Loucy (cell line): Measurements from ENCODE around the gene SCN3A.

Experiments used
- H2AFZ ChIP-seq: fragments of 200-600 bp; sonication (generic); 2 replicates; pipeline ENCODE4 v1.6.0; 2016; ENCODE audit warnings: antibody characterized with exemption, mild to moderate bottlenecking, low read length, moderate library complexity
- H3F3A ChIP-seq: fragments of 200-600 bp; 2 replicates; pipeline ENCODE4 v1.6.0; 2016; ENCODE audit warnings: antibody characterized with exemption, low read depth, mild to moderate bottlenecking
- H3K27me3 ChIP-seq: fragments of 200-600 bp; sonication (generic); 2 replicates; pipeline ENCODE4 v1.6.1; 2014; ENCODE audit warnings: low read length, mild to moderate bottlenecking; ENCODE audit not compliant: insufficient read depth, poor library complexity, severe bottlenecking
- H3K36me3 ChIP-seq: fragments of 200-600 bp; sonication (generic); 2 replicates; pipeline ENCODE4 v1.6.1; 2016; ENCODE audit warnings: low read length; ENCODE audit not compliant: insufficient read depth
- H3K4me1 ChIP-seq: fragments of 200-600 bp; sonication (generic); 2 replicates; pipeline ENCODE4 v1.5.1; 2014; ENCODE audit warnings: low read length, mild to moderate bottlenecking; ENCODE audit not compliant: insufficient read depth, poor library complexity, severe bottlenecking
- H3K4me2 ChIP-seq: fragments of 200-600 bp; sonication (generic); 2 replicates; pipeline ENCODE4 v1.6.0; 2014; ENCODE audit warnings: antibody characterized with exemption, low read length, low read depth, mild to moderate bottlenecking; ENCODE audit not compliant: poor library complexity, severe bottlenecking
- H3K4me3 ChIP-seq: fragments of 200-600 bp; sonication (generic); 2 replicates; pipeline ENCODE4 v1.5.1; 2014; ENCODE audit warnings: low read length, mild to moderate bottlenecking, mixed read lengths; ENCODE audit not compliant: poor library complexity, severe bottlenecking
- H3K79me2 ChIP-seq: fragments of 200-600 bp; sonication (generic); 2 replicates; pipeline ENCODE4 v1.6.1; 2014; ENCODE audit warnings: low read length; ENCODE audit not compliant: insufficient read depth
- H3K9ac ChIP-seq: fragments of 200-600 bp; sonication (generic); 2 replicates; pipeline ENCODE4 v1.6.0; 2014; ENCODE audit warnings: mild to moderate bottlenecking, low read depth, low read length, moderate library complexity; ENCODE audit not compliant: poor library complexity, severe bottlenecking
- H3K9me2 ChIP-seq: fragments of 200-600 bp; sonication (generic); replicated peaks from 2 replicates; pipeline ENCODE4 v1.6.1; 2016; ENCODE audit warnings: low read depth, low read length, mixed read lengths
- H3K9me3 ChIP-seq: fragments of 200-600 bp; sonication (generic); 2 replicates; pipeline ENCODE4 v1.6.1; 2014; ENCODE audit warnings: mild to moderate bottlenecking, antibody characterized with exemption, low read length, low read depth; ENCODE audit not compliant: insufficient read depth
- H4K20me1 ChIP-seq: fragments of 200-600 bp; sonication (generic); 2 replicates; pipeline ENCODE4 v1.6.0; 2014; ENCODE audit warnings: antibody characterized with exemption, low read length, mild to moderate bottlenecking; ENCODE audit not compliant: insufficient read depth, poor library complexity, severe bottlenecking
- CTCF ChIP-seq: fragments of 200-600 bp; sonication (generic); conservative IDR thresholded peaks from 2 replicates; pipeline ENCODE4 v1.5.1; 2014; ENCODE audit warnings: mild to moderate bottlenecking, antibody characterized with exemption, low read length
- EZH2phosphoT487 ChIP-seq: fragments of 200-600 bp; IDR thresholded peaks from 2 replicates; pipeline ENCODE4 v1.6.1; 2018; ENCODE audit warnings: antibody characterized with exemption, mild to moderate bottlenecking, moderate library complexity, borderline replicate concordance

The SCN3A gene

GRCh38 chr2:165161510-165161909, 42.3 kb downstream of the SCN3A start:
- Histone ChIP-seq H3K9ac (no peak overlapping the region), H3K79me2 (no peaks in the 10 kb centered on the region), H3K27me3 (no peaks in the 10 kb centered on the region), H3K36me3 (no peaks in the 10 kb centered on the region), H3K4me1 (no peaks in the 10 kb centered on the region), H3K9me3 (no peaks in the 10 kb centered on the region), H4K20me1 (no peaks in the 10 kb centered on the region), H3K4me3 (no peak overlapping the region), H3K4me2 (no peak overlapping the region), H3F3A (no peaks in the 10 kb centered on the region), H2AFZ (no peak overlapping the region), H3K9me2 (no peaks in the 10 kb centered on the region)
- TF ChIP-seq EZH2phosphoT487: no peak
- no peak for TF ChIP-seq CTCF

- no peak overlapping the region for H3K4me2 ChIP-seq
- H4K20me1 ChIP-seq: no peaks in the 10 kb centered on the region
- H3F3A ChIP-seq: no peaks in the 10 kb centered on the region
- no peaks in the 10 kb centered on the region for H3K36me3 ChIP-seq
- H3K9me3 ChIP-seq: no peaks in the 10 kb centered on the region
- no peak overlapping the region for H3K4me3 ChIP-seq
- H3K79me2 ChIP-seq: no peaks in the 10 kb centered on the region
- no peaks in the 10 kb centered on the region for H3K27me3 ChIP-seq
- H2AFZ ChIP-seq: no peak overlapping the region
- TF ChIP-seq CTCF (no peak), EZH2phosphoT487 (no peak)
- no peaks in the 10 kb centered on the region for H3K4me1 ChIP-seq
- H3K9me2 ChIP-seq: no peaks in the 10 kb centered on the region
- H3K9ac ChIP-seq: no peak overlapping the region
Measured at GRCh38 chr2:165157160-165157559, 46.7 kb downstream of the SCN3A start.

- H3K9me3 ChIP-seq: no peaks in the 10 kb centered on the region
- no peak for TF ChIP-seq CTCF
- TF ChIP-seq EZH2phosphoT487: no peak
- no peaks in the 10 kb centered on the region for H3F3A ChIP-seq
- H3K36me3 ChIP-seq: no peaks in the 10 kb centered on the region
- H3K9ac ChIP-seq: no peak overlapping the region
- no peaks in the 10 kb centered on the region for H3K79me2 ChIP-seq
- no peak overlapping the region for H3K4me3 ChIP-seq
- peaks cover under 1% of the 10 kb centered on the region for H3K4me1 ChIP-seq
- H3K27me3 ChIP-seq: no peaks in the 10 kb centered on the region
- no peaks in the 10 kb centered on the region for H4K20me1 ChIP-seq
- no peak overlapping the region for H3K4me2 ChIP-seq
- no peaks in the 10 kb centered on the region for H3K9me2 ChIP-seq
- H2AFZ ChIP-seq: no peak overlapping the region
Measured at GRCh38 chr2:165155152-165155551, 48.7 kb downstream of the SCN3A start.
